Lower leg skin (tissue), 4 donors: ENCODE measurements around the gene COL15A1. TPM values are rescaled to one million over a fixed set of nuclear protein-coding genes. Genes with fewer than 3 reads are reported as not detected.

ENCODE experiments used
- DNase-seq, 2 donors: peaks; one replicate each; pipeline ENCODE4 v3.0.0-alpha.2; 2019; ENCODE audit warnings: low spot score in 2 of 2
- H3K4me3 ChIP-seq: fragments of 200-600 bp; sonication (generic); 2 replicates; pipeline ENCODE4 v1.5.1; 2017; ENCODE audit warnings: mild to moderate bottlenecking, low read depth; ENCODE audit not compliant: poor library complexity, severe bottlenecking
- CTCF ChIP-seq, 3 donors: fragments of 450-650 bp; IDR thresholded peaks; one replicate each; pipeline ENCODE4 v1.5.1; 2016; ENCODE audit warnings: antibody characterized with exemption in 3 of 3, mild to moderate bottlenecking in 3 of 3, moderate library complexity in 2 of 3
- POLR2A ChIP-seq, 2 donors: fragments of 450-650 bp; IDR thresholded peaks; one replicate each; pipeline ENCODE4 v1.6.1; 2016 to 2017; ENCODE audit warnings: antibody characterized with exemption in 2 of 2, mild to moderate bottlenecking in 1 of 2, moderate library complexity in 1 of 2
- WGBS, 2 donors: methylation state at CpG; one replicate each; pipeline ENCODE4 v1.1.5; 2018; 5-methylcytosine and 5-hydroxymethylcytosine counted together
- intact Hi-C: fragments of 100-400 bp; cut with DNase I; formaldehyde crosslinking; loops from one replicate; pipeline ENCODE4 v1.15.0; 2023; ENCODE audit warnings: low total_unique reads
- total RNA-seq, 4 donors: library from RNA; depleted of rRNA; stranded (reverse); fragments of >200 nt; gene quantifications; one replicate each; pipeline ENCODE4 v1.1.0, GENCODE V29; 2016

COL15A1 gene
- total RNA-seq, 4 donors from 2014 or later, result 2.3 to 14.1 (median 8.3) TPM

DNA sequence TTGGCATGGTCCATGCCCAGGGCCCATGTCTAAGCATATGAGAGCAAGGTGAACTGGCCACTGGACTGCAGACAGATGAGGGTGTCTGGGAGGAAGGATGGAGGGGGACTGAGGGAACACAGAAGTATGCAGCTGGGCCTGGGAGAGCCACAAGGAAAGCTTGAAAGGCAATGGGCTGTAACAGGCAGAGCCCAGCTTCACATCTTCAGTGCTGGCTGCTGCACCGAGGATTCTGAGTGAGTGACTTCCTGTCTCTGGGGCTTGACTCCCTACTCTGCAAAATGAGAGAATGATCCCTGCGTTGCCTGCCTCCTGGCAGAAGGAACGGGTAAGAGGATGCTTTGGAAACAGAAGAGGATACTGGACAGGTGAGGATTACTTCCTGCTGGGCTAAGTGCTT is 29.0 kb downstream of the COL15A1 start:
- TF ChIP-seq POLR2A (IDR thresholded peaks at IDR 0.05), result no peak
- no peak for TF ChIP-seq CTCF (IDR thresholded peaks at IDR 0.05)
- no peak for DNase-seq
- no peak overlapping the region for H3K4me3 ChIP-seq
- intact Hi-C loops, result no loop called here
- WGBS, 2 donors, result 31 to 51% methylated on average over 3 of the region's 3 CpGs

- intact Hi-C loops, result no loop called here
- TF ChIP-seq POLR2A (IDR thresholded peaks at IDR 0.05) (no peak), CTCF (IDR thresholded peaks at IDR 0.05) (no peak)
- 52 to 54% methylated on average over 9 of the region's 9 CpGs for WGBS, 2 donors
- DNase-seq, result no peak
- no peak overlapping the region for H3K4me3 ChIP-seq
Measured at GRCh38 chr9:98973171-98973570, 29.5 kb downstream of the COL15A1 start.

GRCh38 chr9:98973576-98973975 is 29.9 kb downstream of the COL15A1 start:
- TF ChIP-seq CTCF (IDR thresholded peaks at IDR 0.05) (no peak), POLR2A (IDR thresholded peaks at IDR 0.05) (no peak)
- no peak overlapping the region for H3K4me3 ChIP-seq
- WGBS, 2 donors, result 37 to 49% methylated on average over 6 of the region's 6 CpGs
- intact Hi-C loops, result no loop called here
- peak in 1 of 2 donors; percentile 50 for DNase-seq

- H3K4me3 ChIP-seq, result no peak overlapping the region
- 82 to 83% methylated on average over 6 of the region's 6 CpGs for WGBS, 2 donors
- TF ChIP-seq POLR2A (IDR thresholded peaks at IDR 0.05) (no peak), CTCF (IDR thresholded peaks at IDR 0.05) (no peak)
- intact Hi-C loops, result no loop called here
- no peak for DNase-seq
Measured at GRCh38 chr9:98974106-98974505, 30.4 kb downstream of the COL15A1 start.

GRCh38 chr9:98974554-98974953 is 30.8 kb downstream of the COL15A1 start:
- WGBS, 2 donors, result 48 to 61% methylated on average over 9 of the region's 10 CpGs
- no peak overlapping the region for H3K4me3 ChIP-seq
- DNase-seq, result no peak
- intact Hi-C loops, result no loop called here
- TF ChIP-seq CTCF (IDR thresholded peaks at IDR 0.05), result no peak
- TF ChIP-seq POLR2A (IDR thresholded peaks at IDR 0.05), result no peak

GRCh38 chr9:98974994-98975712 is 31.4 kb downstream of the COL15A1 start:
- peak; percentile 70 to 97 for DNase-seq
- no peak for TF ChIP-seq POLR2A (IDR thresholded peaks at IDR 0.05)
- peak in 1 of 3 donors; percentile 90 for TF ChIP-seq CTCF (IDR thresholded peaks at IDR 0.05)
- no peak overlapping the region for H3K4me3 ChIP-seq
- intact Hi-C loops, result no loop called here
- 10 to 68% methylated on average over 5 to 33 of the region's 33 CpGs for WGBS, 2 donors
